T1000 (cell line): ENCODE data around the gene PNO1.
"Not testable (repeated sequence)": the region's sequence is repeated elsewhere in the genome, so short reads cannot be mapped to it uniquely, and the experiment has no call there.

Experiments used
- DNase-seq: peaks from one replicate; lab custom pipeline; 2025; ENCODE audit warnings: mixed read lengths; lab: John Stamatoyannopoulos, UW

The PNO1 gene

DNA sequence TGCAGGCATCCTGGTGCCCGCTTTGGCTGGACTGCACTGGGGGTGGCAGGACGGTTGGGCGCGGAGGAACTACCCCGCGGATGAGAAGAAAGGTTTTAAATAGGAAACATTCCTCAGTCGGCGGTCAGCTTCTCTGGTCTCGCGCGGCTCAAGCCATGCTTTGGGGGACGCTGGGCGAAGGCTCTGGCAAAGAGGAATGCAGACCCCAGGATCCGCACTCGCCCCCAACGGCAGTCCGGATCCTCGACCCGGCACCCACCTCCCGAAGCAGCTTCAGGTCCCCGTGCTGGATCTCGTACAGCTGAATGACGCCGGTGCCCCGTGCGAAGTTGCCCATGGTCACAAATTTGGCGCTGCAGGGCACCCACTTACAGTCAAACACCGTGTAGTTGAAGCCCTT is 686 bp upstream of the PNO1 start:
- DNase-seq = no peak

DNA sequence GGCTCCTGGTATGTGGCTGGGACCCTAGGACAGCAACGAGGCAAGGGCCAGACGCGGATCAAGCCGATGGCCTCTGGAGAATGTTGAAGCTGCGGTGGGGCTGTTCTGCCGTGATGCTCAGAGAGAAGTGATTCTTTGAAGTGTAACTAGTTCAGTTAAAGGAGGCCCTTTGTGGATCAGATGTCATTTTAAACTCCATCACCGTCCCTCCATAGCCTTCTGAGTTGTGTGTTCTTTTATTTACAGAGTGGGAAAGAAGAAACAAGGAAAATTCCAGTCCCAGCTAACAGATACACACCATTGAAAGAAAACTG is 403 bp downstream of the PNO1 start:
- no peak for DNase-seq

GRCh38 chr2:68163641-68164040 is 6.0 kb downstream of the PNO1 start:
- DNase-seq = no peak

DNA sequence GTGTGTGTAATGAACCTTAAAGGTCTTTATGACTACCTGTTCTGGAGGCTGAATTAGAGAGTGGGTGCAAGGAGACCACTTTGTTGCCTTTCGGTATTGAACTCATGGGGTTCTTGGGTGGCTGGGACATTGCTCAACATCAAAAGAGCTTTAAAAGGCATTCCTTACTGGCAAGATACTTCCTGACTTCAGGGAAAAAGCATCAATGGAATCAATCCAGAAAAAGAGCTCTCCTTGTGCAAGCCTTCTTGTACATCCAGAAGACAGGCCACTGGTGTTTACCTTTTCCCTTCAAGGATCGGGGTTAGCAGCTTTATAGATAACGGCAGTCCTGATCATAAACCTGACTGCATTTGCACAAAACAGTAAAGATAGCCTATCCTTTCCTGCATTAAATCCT is 9.5 kb downstream of the PNO1 start:
- no peak for DNase-seq

DNA sequence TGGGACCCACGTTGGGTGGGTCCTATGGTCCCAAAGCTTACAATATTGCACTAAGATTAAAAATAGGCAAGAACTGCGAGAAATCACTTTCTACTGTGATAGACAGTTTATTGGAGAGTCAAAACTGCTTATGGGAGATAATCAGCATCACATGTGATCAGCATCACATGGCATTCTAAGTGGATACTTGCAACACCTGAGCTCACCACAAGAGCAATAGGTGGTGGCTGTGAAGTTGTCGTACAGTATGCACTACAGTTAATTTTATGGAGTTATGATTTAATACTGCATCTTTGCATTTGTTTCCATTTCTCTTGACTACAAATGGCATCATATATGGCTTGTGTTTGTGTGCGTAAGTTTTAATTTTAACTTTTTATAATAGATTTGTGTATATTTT is 11.6 kb downstream of the PNO1 start:
- no peak for DNase-seq

- DNase-seq = no peak
These were observed 13.5 kb downstream of the PNO1 start for GRCh38 chr2:68171146-68171545.

DNA sequence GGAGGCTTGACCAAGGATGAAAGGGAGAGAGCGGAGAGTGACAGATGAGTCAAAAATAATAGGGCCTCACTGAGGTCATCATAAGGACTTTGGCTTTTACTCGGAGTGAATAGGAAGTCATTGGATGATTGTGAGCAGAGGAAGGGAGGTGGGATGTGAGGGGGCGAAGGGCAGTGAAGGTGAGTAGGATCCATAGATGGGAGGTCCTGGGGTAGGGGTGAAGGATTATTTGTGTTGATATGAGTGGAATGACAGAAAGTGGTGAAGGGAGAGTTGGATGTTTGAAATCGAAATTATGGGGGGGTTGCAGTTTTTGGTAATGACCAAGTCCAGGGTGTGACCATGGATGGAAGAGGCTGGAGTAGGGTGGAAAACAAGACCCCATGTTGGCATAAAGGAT is 14.0 kb downstream of the PNO1 start:
- no peak for DNase-seq

DNA sequence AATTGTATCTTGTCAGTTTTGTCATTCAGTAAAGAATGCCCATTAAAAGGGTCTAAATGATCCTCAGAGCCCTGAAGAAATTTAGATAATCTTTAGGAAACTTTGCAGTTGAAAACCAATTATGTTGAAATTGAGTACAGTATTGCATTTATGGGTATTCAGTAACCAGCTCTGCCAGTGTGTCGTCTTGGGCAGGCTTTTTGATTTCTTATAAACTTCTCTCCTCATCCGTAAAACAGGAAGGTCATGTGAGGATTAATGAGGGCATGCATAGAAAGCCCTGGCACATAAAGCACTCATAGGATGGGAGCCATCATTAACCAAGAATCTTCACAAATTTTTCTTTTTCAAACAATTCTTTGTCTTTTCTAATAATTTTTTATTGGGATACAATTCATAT is 14.8 kb downstream of the PNO1 start:
- no peak for DNase-seq

GRCh38 chr2:68172990-68173700 is 15.5 kb downstream of the PNO1 start:
- no peak for DNase-seq

- DNase-seq = not testable (repeated sequence)
These were observed 17.5 kb downstream of the PNO1 start for GRCh38 chr2:68175210-68175609.

DNA sequence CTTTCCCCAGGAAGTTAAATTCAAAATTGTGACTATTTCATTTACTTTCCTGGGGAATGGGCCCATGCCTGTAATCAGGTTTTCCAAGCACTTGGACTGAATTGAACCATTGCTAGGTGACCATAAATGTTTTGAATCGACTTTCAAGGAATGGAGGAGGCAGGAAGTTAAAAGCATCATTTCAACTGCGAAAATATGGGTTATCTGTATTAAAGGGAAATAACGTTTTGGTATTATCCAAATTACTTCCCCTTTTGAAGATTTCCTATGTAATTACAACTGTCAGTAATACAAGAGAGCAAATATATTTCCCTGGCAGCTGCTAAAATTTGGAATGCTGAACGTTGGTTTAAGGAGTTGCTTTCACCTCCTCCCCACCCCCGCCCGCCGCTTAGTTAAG is 19.0 kb downstream of the PNO1 start:
- no peak for DNase-seq

GRCh38 chr2:68177541-68177940 is 19.9 kb downstream of the PNO1 start:
- no peak for DNase-seq

GRCh38 chr2:68178432-68178831 is 20.7 kb downstream of the PNO1 start:
- no peak for DNase-seq

GRCh38 chr2:68178954-68179627 is 21.4 kb downstream of the PNO1 start:
- DNase-seq = no peak

GRCh38 chr2:68182902-68183301 is 25.2 kb downstream of the PNO1 start:
- DNase-seq = no peak

DNA sequence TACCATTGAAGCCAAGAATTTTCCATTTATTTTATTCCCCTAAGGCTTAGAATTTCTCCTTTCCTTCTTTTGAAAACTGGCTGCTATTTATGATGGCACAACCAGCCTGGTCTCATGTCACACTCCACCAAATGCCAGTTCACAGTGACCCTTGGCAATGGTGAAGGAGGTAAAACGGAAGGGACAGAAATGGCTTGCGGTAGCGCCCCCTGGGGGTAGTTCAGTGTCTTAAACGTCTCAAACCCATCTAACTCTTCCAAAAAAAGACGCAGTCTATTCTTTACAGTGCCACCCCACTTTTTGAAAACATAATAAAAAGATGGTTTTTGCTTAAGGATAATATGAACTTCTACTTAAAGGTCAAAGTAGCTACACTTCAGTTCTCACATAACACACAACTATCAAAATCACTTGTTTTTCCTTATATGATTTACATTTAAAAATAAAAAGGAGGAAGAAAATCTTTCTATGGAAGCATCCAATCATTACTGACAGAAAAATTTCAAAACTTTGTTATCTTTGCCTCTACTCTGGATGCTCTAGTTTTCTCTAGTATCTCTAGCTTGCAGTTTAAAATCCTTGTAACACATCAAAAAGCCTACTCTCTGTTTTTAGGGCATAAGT is 28.0 kb downstream of the PNO1 start:
- no peak for DNase-seq

- DNase-seq = no peak
These were observed 29.6 kb downstream of the PNO1 start for GRCh38 chr2:68187329-68187728.

DNA sequence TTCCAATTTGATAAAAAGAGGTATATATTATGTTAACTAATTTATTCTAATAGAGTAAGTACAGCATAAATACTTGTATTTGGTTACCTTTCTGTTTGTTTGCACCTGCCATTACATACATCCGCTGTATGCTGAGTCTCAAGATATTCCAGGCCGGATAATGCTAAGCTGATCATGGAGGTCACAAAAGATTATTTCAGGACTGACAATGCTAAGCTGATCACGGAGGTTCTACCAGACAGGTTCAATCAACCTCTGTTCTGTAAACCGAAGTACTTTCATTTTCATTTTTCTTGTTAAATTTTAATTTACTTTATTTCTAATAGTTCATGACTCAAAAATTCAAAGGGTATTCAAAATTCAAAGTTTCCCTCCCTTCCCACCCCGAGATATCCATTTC is 31.1 kb downstream of the PNO1 start:
- no peak for DNase-seq

- DNase-seq = no peak
These were observed 32.5 kb downstream of the PNO1 start for GRCh38 chr2:68189991-68190784.

DNA sequence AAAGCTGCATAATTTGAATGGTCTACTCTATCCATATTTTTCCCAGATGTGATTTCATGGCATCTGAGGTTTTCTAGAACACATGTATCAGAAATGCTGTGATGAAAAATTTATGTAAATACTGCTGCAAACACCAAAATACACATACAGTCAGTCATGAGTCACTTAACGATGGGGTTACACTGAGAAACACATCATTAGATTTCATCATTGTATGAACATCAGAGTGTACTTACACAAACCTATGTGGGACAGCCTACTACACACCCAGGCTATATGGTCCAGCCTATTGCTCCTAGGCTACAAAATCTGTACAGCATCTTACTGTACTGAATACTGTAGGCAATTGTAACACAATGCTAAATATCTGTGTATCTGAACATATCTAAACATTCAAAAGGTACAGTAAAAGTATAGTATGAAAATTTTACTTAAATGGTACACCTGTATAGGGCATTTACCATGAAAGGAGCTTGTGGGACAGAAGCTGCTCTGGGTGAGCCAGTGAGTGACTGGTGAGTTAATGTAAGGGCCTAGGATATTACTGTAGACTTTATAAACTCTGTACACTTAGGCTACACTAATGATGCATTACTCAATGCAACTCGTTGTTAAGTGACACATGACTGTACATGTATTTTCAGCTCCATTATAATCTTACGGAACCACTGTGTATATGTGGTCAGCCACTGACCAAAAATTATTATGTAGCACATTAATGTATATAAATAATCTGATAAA is 33.5 kb downstream of the PNO1 start:
- DNase-seq = no peak

- DNase-seq = no peak
These were observed 35.5 kb downstream of the PNO1 start for GRCh38 chr2:68193144-68193543.

DNA sequence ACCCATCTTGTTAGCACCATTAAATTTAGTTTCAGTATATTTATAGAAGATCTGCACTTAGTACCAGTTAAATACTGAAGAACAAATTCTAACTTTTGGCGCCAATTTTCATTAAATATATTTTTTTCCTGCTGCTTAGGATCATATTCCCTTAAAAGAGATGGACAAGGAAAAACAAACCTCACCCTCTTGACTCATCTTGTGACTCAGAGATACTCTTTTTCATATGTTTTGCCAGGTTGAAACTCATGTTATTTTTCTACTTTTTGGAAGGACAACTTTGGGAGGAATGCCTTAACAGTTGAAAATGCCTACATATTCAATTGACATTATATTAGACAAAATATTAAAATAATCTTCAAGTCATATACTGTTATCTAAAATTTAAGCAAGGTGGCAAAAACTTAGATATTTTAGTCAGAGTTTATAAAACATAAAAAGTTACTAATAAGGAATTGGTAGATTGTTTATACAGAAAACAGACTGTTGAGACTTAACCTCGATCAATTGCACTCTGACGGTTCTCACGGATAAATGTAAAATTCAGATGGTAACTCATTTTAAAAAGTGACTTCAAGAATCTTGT is 36.2 kb downstream of the PNO1 start:
- no peak for DNase-seq
